KG1 (cell line): Measurements from ENCODE around the gene PTGER4.
A peak's percentile ranks its signal among the peaks of the same experiment; 100 is the strongest.

ENCODE experiments used
- DNase-seq: peaks from one replicate; lab custom pipeline; 2025; lab: John Stamatoyannopoulos, UW

Gene PTGER4

GRCh38 chr5:40669606-40670390, 9.9 kb upstream of the PTGER4 start:
- DNase-seq: no peak

- DNase-seq: peak; percentile 43
Observed at GRCh38 chr5:40672425-40672824, 7.3 kb upstream of the PTGER4 start.

- no peak for DNase-seq
Observed at GRCh38 chr5:40674661-40675235, 5.0 kb upstream of the PTGER4 start.

GRCh38 chr5:40675396-40676133, 4.2 kb upstream of the PTGER4 start:
- no peak for DNase-seq

GRCh38 chr5:40676613-40677343, 2.9 kb upstream of the PTGER4 start:
- DNase-seq: no peak

GRCh38 chr5:40677456-40677855, 2.3 kb upstream of the PTGER4 start:
- no peak for DNase-seq

GRCh38 chr5:40678026-40678425, 1.7 kb upstream of the PTGER4 start:
- DNase-seq: no peak

- no peak for DNase-seq
Observed at GRCh38 chr5:40678460-40679147, 1.1 kb upstream of the PTGER4 start.

- DNase-seq: peak; percentile 83
Observed at GRCh38 chr5:40679148-40679912, 385 bp upstream of the PTGER4 start.

GRCh38 chr5:40680741-40681362, 1.1 kb downstream of the PTGER4 start:
- DNase-seq: no peak

- DNase-seq: no peak
Observed at GRCh38 chr5:40681363-40682153, 1.8 kb downstream of the PTGER4 start.

- no peak for DNase-seq
Observed at GRCh38 chr5:40682154-40683017, 2.7 kb downstream of the PTGER4 start.

- no peak for DNase-seq
Observed at GRCh38 chr5:40683305-40683704, 3.6 kb downstream of the PTGER4 start.

GRCh38 chr5:40685193-40685592, 5.5 kb downstream of the PTGER4 start:
- no peak for DNase-seq

- no peak for DNase-seq
Observed at GRCh38 chr5:40685976-40686486, 6.3 kb downstream of the PTGER4 start.

- DNase-seq: no peak
Observed at GRCh38 chr5:40687321-40687720, 7.6 kb downstream of the PTGER4 start.

GRCh38 chr5:40688127-40688761, 8.5 kb downstream of the PTGER4 start:
- peak; percentile 72 for DNase-seq

GRCh38 chr5:40688996-40689395, 9.3 kb downstream of the PTGER4 start:
- no peak for DNase-seq
